Measurements from ENCODE around the gene ROBO3.

DNA sequence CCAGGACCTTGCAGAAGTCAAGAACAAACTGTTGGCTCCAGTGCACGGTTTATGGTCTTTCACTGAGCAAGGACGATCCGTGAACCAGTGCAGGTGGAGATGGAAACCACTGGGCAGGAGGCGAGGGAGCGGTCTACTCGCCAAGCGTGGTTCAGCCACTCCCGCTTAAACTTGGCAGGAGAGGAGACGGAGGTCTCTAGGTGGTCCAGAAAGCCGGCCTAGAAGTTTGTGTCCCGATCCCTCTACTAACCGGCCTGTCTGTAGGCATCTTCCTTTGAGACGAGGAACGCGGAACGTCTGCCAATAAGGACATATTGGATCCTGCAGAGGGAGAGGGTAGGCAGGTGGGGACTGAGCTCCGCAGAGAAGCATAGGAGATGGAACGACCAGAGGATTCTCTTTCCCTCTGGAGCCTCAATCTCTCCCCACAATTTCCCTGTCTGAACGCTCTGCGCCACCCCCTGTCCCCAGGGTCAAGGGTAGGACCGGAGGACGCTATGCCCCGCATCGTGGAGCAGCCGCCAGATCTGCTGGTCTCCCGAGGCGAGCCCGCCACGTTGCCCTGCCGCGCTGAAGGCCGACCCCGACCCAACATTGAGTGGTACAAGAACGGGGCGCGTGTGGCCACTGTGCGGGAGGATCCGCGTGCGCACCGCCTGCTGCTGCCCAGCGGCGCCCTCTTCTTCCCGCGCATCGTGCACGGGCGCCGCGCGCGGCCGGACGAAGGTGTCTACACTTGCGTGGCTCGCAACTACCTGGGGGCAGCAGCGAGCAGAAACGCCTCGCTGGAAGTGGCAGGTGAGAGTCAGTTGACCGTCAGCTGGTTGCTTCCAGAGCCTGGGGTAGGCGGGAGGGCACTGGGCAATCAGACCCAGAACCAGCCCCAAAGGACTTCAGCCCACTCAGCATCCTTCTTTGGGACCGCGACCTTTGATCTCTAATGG is 3.4 kb downstream of the ROBO3 start:
- TF ChIP-seq, protein P1, sequence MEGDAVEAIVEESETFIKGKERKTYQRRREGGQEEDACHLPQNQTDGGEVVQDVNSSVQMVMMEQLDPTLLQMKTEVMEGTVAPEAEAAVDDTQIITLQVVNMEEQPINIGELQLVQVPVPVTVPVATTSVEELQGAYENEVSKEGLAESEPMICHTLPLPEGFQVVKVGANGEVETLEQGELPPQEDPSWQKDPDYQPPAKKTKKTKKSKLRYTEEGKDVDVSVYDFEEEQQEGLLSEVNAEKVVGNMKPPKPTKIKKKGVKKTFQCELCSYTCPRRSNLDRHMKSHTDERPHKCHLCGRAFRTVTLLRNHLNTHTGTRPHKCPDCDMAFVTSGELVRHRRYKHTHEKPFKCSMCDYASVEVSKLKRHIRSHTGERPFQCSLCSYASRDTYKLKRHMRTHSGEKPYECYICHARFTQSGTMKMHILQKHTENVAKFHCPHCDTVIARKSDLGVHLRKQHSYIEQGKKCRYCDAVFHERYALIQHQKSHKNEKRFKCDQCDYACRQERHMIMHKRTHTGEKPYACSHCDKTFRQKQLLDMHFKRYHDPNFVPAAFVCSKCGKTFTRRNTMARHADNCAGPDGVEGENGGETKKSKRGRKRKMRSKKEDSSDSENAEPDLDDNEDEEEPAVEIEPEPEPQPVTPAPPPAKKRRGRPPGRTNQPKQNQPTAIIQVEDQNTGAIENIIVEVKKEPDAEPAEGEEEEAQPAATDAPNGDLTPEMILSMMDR (IDR thresholded peaks at IDR 0.05; ENCODE audit: borderline replicate concordance, extremely low read depth, low read length, poor library complexity, severe bottlenecking), result no peak
- no peak for TF ChIP-seq EZH2 (IDR thresholded peaks at IDR 0.05; ENCODE audit: borderline replicate concordance, low read depth, low read length, severe bottlenecking)

Measured in DND-41 (cell line).